ENCODE measurements around the gene CLEC16A.
A peak's percentile ranks its signal among the peaks of the same experiment; 100 is the strongest.
"Not testable (repeated sequence)": the region's sequence is repeated elsewhere in the genome, so short reads cannot be mapped to it uniquely, and the experiment has no call there.

The CLEC16A gene

DNA sequence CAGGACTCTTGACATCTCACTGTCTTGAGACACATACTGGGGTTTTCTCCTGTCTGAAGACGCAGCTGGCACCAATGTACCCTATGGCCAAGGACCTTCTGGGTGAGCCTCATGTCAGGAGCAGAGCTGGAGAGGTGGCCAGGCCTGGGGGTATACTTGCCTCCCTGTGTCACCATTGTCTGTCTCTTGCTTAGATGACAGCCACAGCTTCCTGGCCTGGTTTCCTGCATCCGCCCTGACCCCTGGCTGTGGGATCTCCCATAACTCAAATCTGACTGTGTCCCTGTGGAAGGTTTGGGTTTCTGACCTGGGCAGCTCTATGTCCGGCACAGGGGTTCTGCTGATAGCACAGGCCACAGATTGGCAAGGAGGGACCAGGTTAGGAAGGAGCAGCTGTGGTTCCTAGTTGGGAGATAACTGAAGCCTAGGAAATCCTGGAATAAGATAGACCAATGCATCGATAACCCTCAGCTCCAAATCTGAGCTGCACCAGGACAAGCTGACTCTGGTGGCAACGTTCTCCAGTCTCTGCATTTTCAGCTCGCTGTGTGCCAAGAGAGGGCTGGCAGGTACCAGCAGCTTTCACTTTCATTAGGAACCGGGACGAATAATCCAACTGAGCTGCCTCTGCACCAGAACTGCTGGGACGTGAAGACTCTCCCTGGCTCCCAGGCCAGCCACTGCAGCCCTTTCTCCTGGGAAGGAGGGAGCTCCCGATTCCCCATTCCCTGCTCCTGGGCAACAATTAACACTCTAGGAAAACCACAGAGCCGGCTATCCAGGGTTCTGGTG lies 7.1 kb upstream of the CLEC16A start:
- no peak for TF ChIP-seq CTCF (conservative IDR thresholded peaks at IDR 0.05; ENCODE audit: low read depth, low read length)
- no peak overlapping the region for H3K4me3 ChIP-seq (ENCODE audit: low read depth, low read length)
- DNase-seq (ENCODE audit: low read depth): no peak

GRCh38 chr16:10938321-10938720 lies 6.0 kb upstream of the CLEC16A start:
- H3K4me3 ChIP-seq (ENCODE audit: low read depth, low read length): no peak overlapping the region
- no peak for DNase-seq (ENCODE audit: low read depth)
- no peak for TF ChIP-seq CTCF (conservative IDR thresholded peaks at IDR 0.05; ENCODE audit: low read depth, low read length)

GRCh38 chr16:10938796-10939648 lies 5.3 kb upstream of the CLEC16A start:
- H3K4me3 ChIP-seq (ENCODE audit: low read depth, low read length): no peak overlapping the region
- TF ChIP-seq CTCF (conservative IDR thresholded peaks at IDR 0.05; ENCODE audit: low read depth, low read length): no peak
- no peak for DNase-seq (ENCODE audit: low read depth)

DNA sequence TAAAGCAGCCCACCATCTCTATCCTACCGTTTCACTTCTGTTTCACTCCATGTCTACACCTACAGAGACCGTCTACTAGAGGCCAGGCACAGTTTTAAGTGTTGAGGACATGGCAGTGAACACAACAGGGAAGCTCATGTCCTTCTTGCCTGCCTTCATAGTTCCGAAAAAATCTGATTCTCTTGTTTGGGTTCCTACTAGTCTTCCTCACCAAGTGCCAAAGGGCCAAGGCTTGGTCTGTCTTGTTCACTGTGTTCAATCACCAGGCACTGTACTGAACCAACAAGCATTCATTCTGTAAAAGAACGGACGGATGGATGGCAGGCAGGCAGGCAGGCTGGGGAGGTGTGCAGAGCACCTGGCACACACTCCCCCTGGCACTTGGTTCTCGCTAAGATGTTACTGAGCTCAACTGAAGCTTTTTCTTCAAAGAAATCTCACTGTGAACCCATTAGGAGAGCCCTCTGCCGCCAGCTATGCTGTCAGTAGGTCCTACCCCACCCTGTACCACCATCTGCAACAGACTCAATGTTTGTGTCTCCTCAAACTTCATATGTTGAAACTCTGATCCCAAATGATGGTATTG lies 4.6 kb upstream of the CLEC16A start:
- H3K4me3 ChIP-seq (ENCODE audit: low read depth, low read length): peak overlapping the region; percentile 1
- no peak for DNase-seq (ENCODE audit: low read depth)

DNA sequence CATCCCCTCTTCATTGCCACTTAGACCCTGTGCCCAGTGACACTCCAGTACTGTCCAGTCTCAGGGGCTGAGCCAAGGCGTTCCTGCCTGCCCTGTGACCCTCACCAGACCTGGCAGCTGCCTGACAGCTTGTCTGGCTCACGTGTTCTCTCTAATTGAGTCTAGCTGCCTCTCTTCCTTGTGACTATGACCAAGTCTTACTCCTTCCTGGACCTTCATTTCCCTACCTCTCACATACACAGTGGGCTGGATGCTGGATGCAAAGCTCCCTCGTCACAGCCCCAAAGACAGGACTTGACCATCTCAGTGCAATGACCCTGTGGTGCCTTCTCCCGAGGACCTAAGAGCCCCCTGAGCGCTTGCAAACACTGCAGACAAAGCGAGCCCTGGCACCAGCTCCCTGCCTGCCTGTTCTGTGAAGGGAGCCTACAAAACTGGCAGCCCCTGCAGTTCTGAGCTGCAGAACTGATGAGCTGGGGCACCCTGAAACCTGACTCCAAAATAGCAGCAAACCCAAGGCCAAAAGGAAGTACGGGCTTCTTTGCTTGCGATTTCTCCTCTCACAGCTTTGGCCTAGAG lies 3.8 kb upstream of the CLEC16A start:
- DNase-seq (ENCODE audit: low read depth): no peak
- peak overlapping the region; percentile 70 for H3K4me3 ChIP-seq (ENCODE audit: low read depth, low read length)
- no peak for TF ChIP-seq CTCF (conservative IDR thresholded peaks at IDR 0.05; ENCODE audit: low read depth, low read length)

More for the DNA sequence above, 4.6 kb upstream of the CLEC16A start:
- TF ChIP-seq CTCF (conservative IDR thresholded peaks at IDR 0.05; ENCODE audit: low read depth, low read length): no peak

GRCh38 chr16:10941127-10941933 lies 3.0 kb upstream of the CLEC16A start:
- no peak for DNase-seq (ENCODE audit: low read depth)
- TF ChIP-seq CTCF (conservative IDR thresholded peaks at IDR 0.05; ENCODE audit: low read depth, low read length): no peak
- H3K4me3 ChIP-seq (ENCODE audit: low read depth, low read length): peak overlapping the region; percentile 70

DNA sequence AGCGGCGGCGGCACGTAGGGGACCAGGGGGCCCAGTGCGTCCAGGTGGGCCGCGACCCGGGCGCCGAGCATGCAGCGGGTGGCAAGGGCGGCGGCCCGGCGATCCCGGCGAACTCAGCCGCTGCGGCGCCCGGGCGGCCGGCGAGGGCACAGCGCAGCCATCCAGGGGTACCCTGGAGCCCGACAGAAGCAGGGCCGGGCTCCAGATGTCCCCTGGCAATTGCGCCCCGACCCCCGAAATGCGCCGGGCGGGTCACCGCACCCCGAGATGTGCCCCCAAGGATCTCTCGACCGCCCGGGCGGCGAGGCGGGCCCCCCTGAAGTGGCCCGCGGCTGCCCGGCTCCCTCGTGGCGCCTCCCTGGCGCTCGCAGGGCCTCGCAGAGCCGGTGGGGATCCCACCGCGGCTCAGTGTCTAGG lies 2.4 kb upstream of the CLEC16A start:
- H3K4me3 ChIP-seq (ENCODE audit: low read depth, low read length): peak overlapping the region; percentile 70
- DNase-seq (ENCODE audit: low read depth): not testable (repeated sequence)
